ENCODE data around the gene ZBTB26. TPM values are rescaled to one million over a fixed set of nuclear protein-coding genes. Genes with fewer than 3 reads are reported as not detected.

ZBTB26 gene
- total RNA-seq, 1 donor, result 4.3 TPM

DNA sequence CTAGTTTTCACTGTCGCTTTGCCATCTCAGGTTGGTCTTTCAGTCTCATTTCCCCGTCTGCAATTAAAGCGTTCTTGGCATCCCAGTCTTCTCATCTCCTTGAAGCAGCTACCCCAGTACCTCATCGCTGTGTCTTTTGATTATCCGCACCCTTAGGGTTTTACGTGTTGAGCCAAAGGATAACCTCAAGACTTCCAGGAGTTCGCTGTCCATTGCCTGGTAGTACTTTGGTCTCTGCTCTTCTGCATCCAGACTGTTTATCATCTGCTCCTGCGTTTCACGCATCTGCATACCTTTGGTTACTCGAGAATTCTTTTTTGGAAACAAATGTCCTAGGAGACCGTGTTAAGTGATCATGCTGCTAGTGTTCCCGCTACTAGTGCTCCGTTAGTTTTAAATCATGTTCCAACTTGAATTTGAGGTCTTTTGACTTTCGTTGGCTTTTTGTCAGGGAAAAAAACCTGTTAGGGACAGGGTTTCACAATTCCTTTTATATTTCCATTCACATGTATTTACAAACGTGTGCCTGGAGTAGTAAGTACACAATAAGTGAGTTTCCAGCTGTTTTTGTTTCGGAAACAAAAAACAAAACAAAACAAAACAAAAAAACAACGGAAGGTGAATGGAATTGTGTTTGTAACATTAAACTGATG is 10.4 kb upstream of the ZBTB26 start:
- TF ChIP-seq, protein P1, sequence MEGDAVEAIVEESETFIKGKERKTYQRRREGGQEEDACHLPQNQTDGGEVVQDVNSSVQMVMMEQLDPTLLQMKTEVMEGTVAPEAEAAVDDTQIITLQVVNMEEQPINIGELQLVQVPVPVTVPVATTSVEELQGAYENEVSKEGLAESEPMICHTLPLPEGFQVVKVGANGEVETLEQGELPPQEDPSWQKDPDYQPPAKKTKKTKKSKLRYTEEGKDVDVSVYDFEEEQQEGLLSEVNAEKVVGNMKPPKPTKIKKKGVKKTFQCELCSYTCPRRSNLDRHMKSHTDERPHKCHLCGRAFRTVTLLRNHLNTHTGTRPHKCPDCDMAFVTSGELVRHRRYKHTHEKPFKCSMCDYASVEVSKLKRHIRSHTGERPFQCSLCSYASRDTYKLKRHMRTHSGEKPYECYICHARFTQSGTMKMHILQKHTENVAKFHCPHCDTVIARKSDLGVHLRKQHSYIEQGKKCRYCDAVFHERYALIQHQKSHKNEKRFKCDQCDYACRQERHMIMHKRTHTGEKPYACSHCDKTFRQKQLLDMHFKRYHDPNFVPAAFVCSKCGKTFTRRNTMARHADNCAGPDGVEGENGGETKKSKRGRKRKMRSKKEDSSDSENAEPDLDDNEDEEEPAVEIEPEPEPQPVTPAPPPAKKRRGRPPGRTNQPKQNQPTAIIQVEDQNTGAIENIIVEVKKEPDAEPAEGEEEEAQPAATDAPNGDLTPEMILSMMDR (IDR thresholded peaks at IDR 0.05; ENCODE audit: insufficient read depth, low read depth, low read length), result no peak
- peak; percentile 80 for DNase-seq (ENCODE audit: low read depth)

DNA sequence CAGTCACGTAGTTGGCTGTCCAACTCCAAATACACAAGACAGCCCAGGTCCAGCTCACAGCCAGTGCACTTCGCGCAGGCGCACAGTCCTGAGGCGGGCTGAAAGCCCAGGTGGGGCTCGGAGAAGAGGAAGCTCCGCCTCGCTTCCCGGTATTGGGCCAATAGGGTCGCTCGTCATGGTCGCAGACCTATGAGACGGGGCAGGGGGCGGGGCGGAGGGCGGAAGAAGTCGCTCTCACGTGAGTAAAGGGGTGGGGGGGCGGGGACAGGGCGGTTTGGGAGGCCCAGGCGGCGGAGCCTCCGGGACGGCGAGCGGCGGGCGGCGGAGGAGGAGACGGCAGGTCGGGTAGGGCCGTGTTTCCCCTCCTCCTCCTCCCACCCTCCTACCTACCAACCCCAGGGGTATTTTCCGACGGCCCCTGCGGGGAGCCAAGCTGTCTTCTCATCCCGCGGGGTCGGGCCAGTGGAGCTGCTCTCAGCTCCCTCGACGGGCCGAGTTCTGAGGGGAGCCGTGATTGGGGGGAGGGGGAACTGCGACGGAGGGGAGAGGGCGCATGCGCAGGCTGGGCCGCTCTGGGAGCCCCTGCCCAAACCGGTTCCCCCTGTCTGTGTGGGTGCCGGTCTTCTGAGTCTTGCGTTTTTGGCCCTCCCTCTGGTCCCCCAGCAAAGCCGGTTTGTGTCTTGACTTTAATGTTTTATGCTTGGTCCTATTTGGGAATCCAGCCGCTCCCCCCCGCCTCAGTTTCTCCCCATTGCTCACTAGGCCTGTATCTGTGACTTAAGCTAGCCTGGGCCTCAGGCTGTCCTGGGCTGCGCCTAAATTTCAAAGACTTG is 9.7 kb upstream of the ZBTB26 start, which contains the start of gene RABGAP1:
RABGAP1 (plus strand) TSS at position 272 of the 833 bp plus-strand sequence. CDS start 16,040 bp downstream, outside the sequence.
- H3K4me3 ChIP-seq (ENCODE audit: low read depth, low read length), result peak within 1 kb of the TSS; percentile 95
- DNase-seq (ENCODE audit: low read depth), result peak; percentile 99
- TF ChIP-seq, protein P1 (IDR thresholded peaks at IDR 0.05; ENCODE audit: insufficient read depth, low read depth, low read length), result no peak

More for the DNA sequence above, 10.4 kb upstream of the ZBTB26 start:
- peak overlapping the region; percentile 95 for H3K4me3 ChIP-seq (ENCODE audit: low read depth, low read length)

DNA sequence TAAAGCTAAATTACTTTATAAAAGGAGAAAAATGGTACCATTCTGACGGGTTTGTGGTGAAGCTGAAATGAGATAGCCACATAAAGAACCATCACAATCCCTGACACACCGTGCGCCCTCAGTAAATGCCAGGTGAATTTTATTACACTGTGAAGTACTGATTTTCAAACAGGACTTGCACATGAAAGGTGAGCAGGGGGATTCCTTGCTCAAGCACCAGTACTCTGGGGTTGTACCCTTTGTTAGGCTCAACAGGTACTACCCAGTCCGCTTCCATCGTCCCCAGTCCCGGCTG is 9.1 kb upstream of the ZBTB26 start:
- TF ChIP-seq, protein P1 (IDR thresholded peaks at IDR 0.05; ENCODE audit: insufficient read depth, low read depth, low read length), result no peak
- DNase-seq (ENCODE audit: low read depth), result no peak

DNA sequence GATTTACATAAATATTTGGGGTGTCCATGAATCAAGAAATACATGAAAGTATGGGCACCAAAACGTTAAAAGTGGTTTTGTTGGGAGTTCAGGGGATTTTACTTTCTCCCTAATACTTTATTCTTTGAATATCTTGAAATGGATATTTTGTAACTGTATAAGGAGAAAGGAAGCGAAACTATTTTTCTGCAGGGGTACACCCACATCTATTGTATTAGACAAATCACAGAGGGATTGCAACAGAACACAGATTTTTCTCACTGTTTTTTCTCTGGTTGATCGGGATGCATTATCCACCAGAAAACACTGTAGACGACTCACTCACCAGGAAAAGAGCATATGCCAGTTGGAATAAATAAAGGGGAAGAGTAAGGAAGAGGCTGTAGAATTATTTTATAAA is 8.3 kb upstream of the ZBTB26 start:
- DNase-seq (ENCODE audit: low read depth), result no peak
- H3K4me3 ChIP-seq (ENCODE audit: low read depth, low read length), result no peak overlapping the region
- TF ChIP-seq, protein P1 (IDR thresholded peaks at IDR 0.05; ENCODE audit: insufficient read depth, low read depth, low read length), result no peak

More for the DNA sequence above, 9.1 kb upstream of the ZBTB26 start:
- H3K4me3 ChIP-seq (ENCODE audit: low read depth, low read length), result peak overlapping the region; percentile 29

DNA sequence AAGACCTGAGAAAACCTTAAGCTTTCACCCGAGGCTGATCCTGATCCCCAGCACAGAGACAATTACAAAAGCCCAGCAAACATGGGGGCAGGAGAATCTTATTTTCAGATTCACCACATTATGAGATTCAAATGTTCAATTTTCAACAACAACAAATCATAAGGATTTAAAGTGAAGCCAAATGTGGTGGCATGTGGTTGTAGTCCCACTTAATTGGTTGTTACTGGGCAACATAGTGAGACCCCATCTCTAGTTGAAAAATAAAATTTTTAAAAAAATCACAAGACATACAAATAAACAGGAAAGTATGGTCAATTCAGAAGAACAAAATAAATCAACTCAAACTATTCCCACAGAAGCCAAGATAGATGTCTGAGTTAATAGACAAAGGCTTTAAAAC is 5.6 kb upstream of the ZBTB26 start:
- DNase-seq (ENCODE audit: low read depth), result no peak
- no peak overlapping the region for H3K4me3 ChIP-seq (ENCODE audit: low read depth, low read length)
- TF ChIP-seq, protein P1 (IDR thresholded peaks at IDR 0.05; ENCODE audit: insufficient read depth, low read depth, low read length), result no peak

DNA sequence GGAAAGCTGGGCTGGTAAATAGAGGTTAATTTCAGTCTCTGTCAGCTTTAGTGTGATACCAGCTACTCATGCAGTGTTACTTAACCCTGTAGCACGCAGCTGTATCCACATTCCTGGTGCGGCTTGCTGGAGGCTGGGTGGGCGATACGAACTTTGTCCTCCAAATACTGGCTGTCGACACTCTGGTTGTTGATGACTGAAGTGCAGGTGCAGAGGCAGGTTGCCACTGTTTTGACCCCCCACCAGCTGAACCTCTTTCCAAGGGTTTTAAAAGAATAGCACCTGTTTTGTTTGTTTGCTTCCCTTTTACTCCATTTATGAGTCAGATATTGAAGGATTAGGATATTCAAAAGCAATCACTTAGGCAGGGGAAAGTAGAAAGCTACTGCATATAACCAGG is 5.2 kb upstream of the ZBTB26 start:
- DNase-seq (ENCODE audit: low read depth), result no peak
- H3K4me3 ChIP-seq (ENCODE audit: low read depth, low read length), result no peak overlapping the region
- TF ChIP-seq, protein P1 (IDR thresholded peaks at IDR 0.05; ENCODE audit: insufficient read depth, low read depth, low read length), result no peak
